NCI-H82 (cell line): ENCODE results near the gene APCDD1L.
A peak's percentile ranks its signal among the peaks of the same experiment; 100 is the strongest.
"Not testable (repeated sequence)": the region's sequence is repeated elsewhere in the genome, so short reads cannot be mapped to it uniquely, and the experiment has no call there.

Source experiments
- DNase-seq: peaks from one replicate; lab custom pipeline; 2025; lab: John Stamatoyannopoulos, UW

Gene APCDD1L

DNA sequence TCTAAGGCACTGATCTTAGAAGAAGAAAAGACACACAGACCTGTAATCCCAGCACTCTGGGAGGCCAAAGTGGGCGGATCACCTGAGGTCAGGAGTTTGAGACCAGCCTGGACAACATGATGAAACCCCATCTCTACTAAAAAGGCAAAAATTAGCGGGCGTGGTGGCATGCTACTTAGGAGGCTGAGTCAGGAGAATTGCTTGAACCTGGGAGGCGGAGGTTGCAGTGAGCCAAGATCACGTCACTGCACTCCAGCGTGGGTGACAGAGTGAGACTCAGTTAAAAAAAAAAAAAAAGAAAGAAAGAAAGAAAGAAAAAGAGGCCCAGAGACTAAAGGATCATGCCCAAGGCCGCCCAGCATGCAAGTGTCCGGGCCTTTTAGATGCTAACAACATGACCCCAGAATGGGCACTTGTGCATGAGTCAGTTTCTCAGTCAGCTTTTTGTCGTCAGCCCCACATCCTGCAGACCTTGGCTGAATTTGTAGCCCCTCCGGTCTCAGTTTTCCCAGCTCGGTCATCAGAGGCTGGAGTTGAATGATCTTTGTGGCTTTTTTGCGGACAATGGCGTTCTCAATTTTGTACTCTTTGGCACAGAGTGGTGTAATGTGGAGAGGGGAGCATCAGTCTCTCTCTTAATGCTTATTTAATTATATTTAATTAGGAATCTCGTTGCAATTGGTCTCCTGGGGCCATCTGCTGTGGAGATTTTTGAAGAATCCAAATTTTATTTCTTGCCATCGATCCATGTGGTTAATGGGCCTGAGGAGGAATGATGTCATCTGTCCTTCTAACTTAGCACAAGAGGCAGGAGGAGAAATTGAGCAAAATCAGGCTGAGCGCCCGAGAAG, 30.6 kb upstream of the APCDD1L start:
- no peak for DNase-seq

DNA sequence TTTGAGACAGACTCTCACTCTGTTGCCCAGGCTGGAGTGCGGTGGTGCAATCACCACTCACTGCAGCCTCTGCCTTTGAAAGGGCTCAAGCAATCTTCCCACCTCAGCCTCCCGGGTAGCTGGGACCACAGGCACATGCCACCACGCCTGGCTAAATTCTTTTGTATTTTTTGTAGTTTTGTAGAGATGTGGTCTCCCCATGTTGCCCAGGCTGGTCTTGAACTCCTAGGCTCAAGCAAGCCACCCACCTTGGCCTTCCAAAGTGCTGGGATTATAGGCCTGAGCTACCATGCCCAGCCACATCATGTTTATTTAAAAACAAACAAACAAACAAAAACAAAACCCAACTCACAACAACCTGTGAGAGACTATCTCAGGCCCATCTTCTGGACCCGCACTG, 29.7 kb upstream of the APCDD1L start:
- DNase-seq: no peak

GRCh38 chr20:58544286-58544685, 29.1 kb upstream of the APCDD1L start:
- DNase-seq: peak; percentile 95

DNA sequence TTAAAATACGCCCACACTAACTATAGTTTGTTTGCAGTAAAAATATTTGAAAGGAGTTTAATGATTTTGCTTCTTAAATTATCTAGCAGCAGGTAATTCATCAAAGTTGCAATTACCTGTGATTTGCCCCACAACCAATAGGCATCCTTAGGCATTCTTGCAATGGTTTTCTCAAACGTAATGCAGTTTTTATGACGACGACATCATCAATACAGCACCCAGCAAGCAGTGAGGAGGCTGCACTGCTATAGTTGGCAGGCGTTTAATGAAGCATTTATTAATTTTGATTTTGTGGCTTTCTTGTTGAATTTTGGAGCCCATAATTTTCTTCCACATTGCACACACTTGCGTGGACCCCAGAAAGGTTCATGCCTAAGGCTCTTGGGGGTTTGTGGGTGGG, 28.1 kb upstream of the APCDD1L start:
- no peak for DNase-seq

- DNase-seq: no peak
Observed at GRCh38 chr20:58542411-58543095, 27.4 kb upstream of the APCDD1L start.

DNA sequence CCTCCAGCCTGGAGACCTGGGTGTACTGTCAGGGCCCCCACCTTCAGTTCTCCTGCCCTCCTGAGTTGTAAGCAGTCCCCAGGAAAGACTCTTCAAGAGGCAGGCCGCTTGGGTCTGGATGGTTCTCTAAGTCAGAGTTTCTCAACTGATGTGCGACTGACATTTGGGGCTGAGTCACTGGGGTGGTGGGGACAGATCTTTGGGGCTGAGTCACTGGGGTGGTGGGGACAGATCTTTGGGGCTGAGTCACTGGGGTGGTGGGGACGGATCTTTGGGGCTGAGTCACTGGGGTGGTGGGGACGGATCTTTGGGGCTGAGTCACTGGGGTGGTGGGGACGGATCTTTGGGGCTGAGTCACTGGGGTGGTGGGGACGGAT, 26.8 kb upstream of the APCDD1L start:
- not testable (repeated sequence) for DNase-seq

GRCh38 chr20:58538752-58539151, 23.6 kb upstream of the APCDD1L start:
- DNase-seq: no peak

DNA sequence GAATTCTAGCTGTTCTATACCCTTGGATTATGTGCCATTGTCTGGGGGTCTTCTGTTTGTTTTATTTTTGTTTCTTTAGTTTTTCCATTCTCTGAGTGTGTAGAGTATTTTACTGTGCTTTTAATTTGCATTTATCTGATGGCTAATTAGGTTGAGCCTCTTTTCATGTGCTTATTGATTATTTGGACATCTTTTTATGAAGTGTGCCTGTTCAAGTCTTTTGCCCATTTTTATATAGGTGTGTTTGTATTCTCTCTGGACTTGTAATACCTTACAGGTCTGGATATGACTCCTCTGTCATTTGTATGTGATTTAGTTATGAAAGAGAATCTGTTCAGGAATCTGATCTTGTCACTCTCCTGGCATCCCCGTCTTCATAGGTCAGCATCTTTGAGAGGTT, 22.6 kb upstream of the APCDD1L start:
- DNase-seq: no peak

- DNase-seq: no peak
Observed at GRCh38 chr20:58536289-58536688, 21.1 kb upstream of the APCDD1L start.

DNA sequence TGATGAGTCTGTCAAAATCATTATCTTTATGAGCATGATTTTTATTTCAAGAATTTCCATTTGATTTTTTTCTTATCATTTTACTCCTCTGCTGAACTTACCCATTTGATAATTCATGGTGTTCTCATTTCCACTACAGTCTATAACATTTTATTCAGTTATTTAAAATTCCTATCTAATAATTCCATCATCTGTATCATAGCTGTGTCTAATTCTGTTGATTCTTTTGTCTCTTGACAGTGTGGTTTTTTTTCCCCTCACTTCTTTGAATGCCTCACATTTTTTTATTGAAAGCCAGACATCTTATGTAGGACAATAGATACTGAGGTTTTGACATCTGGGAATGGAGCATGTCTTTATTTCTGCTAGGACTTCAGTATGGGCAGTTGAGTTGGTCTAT, 16.5 kb upstream of the APCDD1L start:
- no peak for DNase-seq

GRCh38 chr20:58531063-58531462, 15.9 kb upstream of the APCDD1L start:
- DNase-seq: no peak

GRCh38 chr20:58528412-58528811, 13.2 kb upstream of the APCDD1L start:
- no peak for DNase-seq

- DNase-seq: no peak
Observed at GRCh38 chr20:58526411-58526810, 11.2 kb upstream of the APCDD1L start.

- DNase-seq: no peak
Observed at GRCh38 chr20:58524814-58525213, 9.6 kb upstream of the APCDD1L start.

- DNase-seq: no peak
Observed at GRCh38 chr20:58523971-58524315, 8.7 kb upstream of the APCDD1L start.

- peak; percentile 96 for DNase-seq
Observed at GRCh38 chr20:58523072-58523970, 8.1 kb upstream of the APCDD1L start.

GRCh38 chr20:58522666-58523065, 7.5 kb upstream of the APCDD1L start:
- peak; percentile 22 for DNase-seq

DNA sequence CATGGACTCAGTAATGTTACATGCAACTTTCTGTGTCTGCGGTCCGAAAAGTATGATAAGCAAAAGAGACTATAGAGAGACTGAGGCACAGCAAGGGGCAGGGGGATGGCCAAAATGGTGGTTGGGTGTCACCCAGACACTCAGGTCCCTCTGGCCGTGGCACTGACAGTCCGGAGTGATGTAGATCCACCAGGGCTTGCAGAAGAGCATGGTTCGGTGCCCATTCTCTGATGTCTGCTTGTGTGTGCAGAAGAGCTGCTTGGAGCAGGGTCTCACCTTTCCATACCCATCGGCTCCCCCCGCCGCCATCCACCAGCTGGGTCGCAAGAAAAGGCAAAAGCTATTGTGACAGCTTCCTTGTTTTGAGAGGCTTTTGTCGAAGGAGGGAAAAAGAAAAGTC, 6.6 kb upstream of the APCDD1L start:
- DNase-seq: no peak

DNA sequence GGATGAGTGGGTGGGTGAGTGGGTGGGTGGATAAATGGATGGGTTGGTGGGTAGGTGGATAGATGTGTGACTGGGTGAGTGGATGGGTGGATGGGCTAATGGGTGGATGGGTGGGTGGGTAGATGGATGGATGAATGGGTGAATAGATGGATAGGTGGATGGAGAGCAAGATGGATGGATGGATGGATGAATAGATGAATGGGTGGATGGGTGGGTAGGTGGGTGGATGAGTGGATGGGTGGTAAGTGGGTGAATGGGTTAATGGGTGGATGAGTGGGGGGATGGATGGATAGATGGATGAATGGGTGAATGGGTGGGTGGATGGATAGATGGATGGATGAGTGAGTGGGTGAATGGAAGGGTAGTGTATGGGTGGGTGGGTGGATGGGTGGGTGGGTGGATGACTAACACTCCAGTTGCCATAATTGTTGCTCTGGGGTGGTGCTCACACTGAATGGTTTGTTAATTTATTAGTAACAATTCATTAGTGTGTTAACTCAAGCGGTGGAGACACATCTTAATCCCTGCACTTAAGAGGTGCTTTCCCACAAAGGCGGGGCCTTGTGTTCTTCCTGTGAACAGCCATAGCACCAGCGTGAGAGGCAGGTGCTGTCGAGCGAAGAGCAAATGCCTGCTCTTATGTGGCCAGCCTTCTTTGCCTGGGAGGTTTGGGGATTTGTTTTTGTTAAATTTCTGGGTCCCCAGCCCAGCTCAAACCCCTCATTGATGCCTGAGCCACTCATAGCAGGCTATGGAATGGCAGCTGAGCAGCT, 4.9 kb upstream of the APCDD1L start:
- DNase-seq: peak; percentile 32

DNA sequence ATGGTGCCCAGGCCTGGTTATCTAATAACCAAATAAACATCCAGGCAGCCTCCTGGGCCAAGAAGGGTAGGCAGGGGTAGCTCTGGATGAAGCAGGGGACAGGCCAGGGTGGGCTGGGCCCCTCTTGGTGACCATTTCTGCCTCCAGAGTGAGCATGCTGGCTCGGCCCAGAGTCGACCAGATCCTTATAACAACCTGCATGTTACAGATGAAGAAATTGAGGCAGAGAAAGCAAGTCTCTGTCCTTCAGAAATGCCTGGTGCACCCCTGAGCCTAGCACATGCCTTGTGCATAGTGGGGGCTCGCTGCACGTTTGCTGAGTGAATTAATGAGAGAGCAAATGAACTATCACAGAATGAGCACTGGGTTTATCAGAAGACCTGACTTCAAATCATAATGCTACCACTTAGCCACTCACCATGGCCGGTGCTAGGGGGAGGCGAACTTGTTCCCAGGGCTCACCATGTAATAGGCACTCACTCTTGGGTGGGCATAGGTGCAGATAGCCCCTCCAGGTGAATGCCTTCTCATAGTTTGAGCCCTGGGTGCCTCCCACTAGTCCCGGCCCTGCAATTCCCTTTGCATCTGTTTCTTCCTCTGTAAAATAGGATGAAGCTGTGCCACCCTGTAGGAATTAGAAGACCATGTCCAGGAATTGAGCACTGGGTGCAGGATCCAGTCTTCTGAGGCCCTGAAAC, 3.8 kb upstream of the APCDD1L start:
- no peak for DNase-seq

GRCh38 chr20:58518387-58518786, 3.2 kb upstream of the APCDD1L start:
- DNase-seq: no peak
